Endothelial cell of umbilical vein (primary cell): ENCODE measurements around the gene CREB3. TPM values are rescaled to one million over a fixed set of nuclear protein-coding genes. Genes with fewer than 3 reads are reported as not detected.

Experiments
- BruUV-seq: library from RNA; stranded (reverse); fragments of 400-500 nt; replicated peaks from 2 replicates; lab custom pipeline; 2021; lab: Mats Ljungman, UMichigan
- CTCF ChIA-PET: fragments of 300-600, 350-600 bp; sonication (Branson Sonifier 250); formaldehyde crosslinking; loops from one replicate; lab custom pipeline; 2021; ENCODE audit warnings: antibody characterized with exemption, inconsistent platforms; lab: Charles Lee
- POLR2A ChIA-PET: fragments of 300-600, 350-600 bp; sonication (Branson Sonifier 250); formaldehyde crosslinking; loops from one replicate; lab custom pipeline; 2021; ENCODE audit warnings: antibody characterized with exemption, inconsistent platforms; lab: Charles Lee
- DNase-seq: peaks from one replicate; pipeline ENCODE4 v3.0.0-alpha.2; 2011; ENCODE audit warnings: low read depth, low spot score
- FAIRE-seq: peaks from 2 replicates; lab custom pipeline; 2011; peaks lifted over from hg19 to GRCh38; lab: Jason Lieb, UNC
- H2AFZ ChIP-seq: 2 replicates; pipeline ENCODE4 v1.6.0; 2012; ENCODE audit warnings: low read depth, low read length, control low read depth, inconsistent platforms
- H3K27ac ChIP-seq: 2 replicates; pipeline ENCODE4 v1.5.1; 2011; ENCODE audit warnings: low read depth, mild to moderate bottlenecking, control low read depth, low read length, moderate library complexity; ENCODE audit not compliant: insufficient read depth
- H3K27me3 ChIP-seq, 2 experiments: 2 replicates each; pipeline versions ENCODE4 v1.6.0 to v1.6.1; 2011; ENCODE audit warnings: low read length in 2 of 2, mixed read lengths in 1 of 2; ENCODE audit not compliant: control insufficient read depth in 2 of 2, insufficient read depth in 2 of 2
- H3K36me3 ChIP-seq, 2 experiments: 2 replicates in 1 of 2; 3 replicates in 1 of 2; pipeline ENCODE4 v1.5.1; 2011; ENCODE audit warnings: low read length in 2 of 2, mild to moderate bottlenecking in 1 of 2, moderate library complexity in 1 of 2; ENCODE audit not compliant: control insufficient read depth in 2 of 2, insufficient read depth in 2 of 2; ENCODE audit errors: extremely low read depth in 1 of 2
- H3K4me1 ChIP-seq: 3 replicates; pipeline ENCODE4 v1.5.1; 2011; ENCODE audit warnings: mild to moderate bottlenecking, low read length; ENCODE audit not compliant: control insufficient read depth, insufficient read depth; ENCODE audit errors: extremely low read depth
- H3K4me2 ChIP-seq: 2 replicates; pipeline ENCODE4 v1.6.1; 2011; ENCODE audit warnings: low read length, control low read depth, mixed read lengths; ENCODE audit not compliant: insufficient read depth
- H3K4me3 ChIP-seq, 3 experiments: fragments of 200-600 bp in 1 of 3; sonication (generic), shearing (Covaris generic) in 1 of 3; replicated peaks in 1 of 3; 2 replicates each; pipeline ENCODE4 v1.5.1; 2011 to 2016; ENCODE audit warnings: control low read depth in 3 of 3, low read length in 3 of 3, mild to moderate bottlenecking in 2 of 3, inconsistent platforms in 1 of 3, low read depth in 1 of 3, moderate library complexity in 1 of 3; ENCODE audit not compliant: insufficient read depth in 1 of 3
- H3K79me2 ChIP-seq: 2 replicates; pipeline ENCODE4 v1.6.0; 2012; ENCODE audit warnings: low read length, inconsistent platforms; ENCODE audit not compliant: control insufficient read depth, insufficient read depth
- H3K9ac ChIP-seq: replicated peaks from 2 replicates; pipeline ENCODE3; 2011; ENCODE audit warnings: low read length, control low read depth; ENCODE audit not compliant: insufficient read depth; ENCODE audit errors: extremely low read depth
- H3K9me1 ChIP-seq: replicated peaks from 3 replicates; pipeline ENCODE4 v1.6.0; 2011; ENCODE audit warnings: mild to moderate bottlenecking, low read length; ENCODE audit not compliant: control insufficient read depth, insufficient read depth; ENCODE audit errors: extremely low read depth
- H3K9me3 ChIP-seq: replicated peaks from 2 replicates; pipeline ENCODE4 v1.5.1; 2012; ENCODE audit warnings: low read length, inconsistent platforms; ENCODE audit not compliant: control insufficient read depth, insufficient read depth
- H4K20me1 ChIP-seq: replicated peaks from 2 replicates; pipeline ENCODE3; 2011; ENCODE audit warnings: mild to moderate bottlenecking, low read length; ENCODE audit not compliant: control insufficient read depth, insufficient read depth; ENCODE audit errors: extremely low read depth
- CTCF ChIP-seq, 2 donors: IDR thresholded peaks; 1 replicate in 1 of 2; 2 replicates in 1 of 2; pipeline ENCODE4 v1.5.1; 2011; ENCODE audit warnings: low read length in 2 of 2, mild to moderate bottlenecking in 2 of 2, moderate library complexity in 2 of 2, control low read depth in 1 of 2, inconsistent platforms in 1 of 2, low read depth in 1 of 2; ENCODE audit not compliant: insufficient read depth in 1 of 2; ENCODE audit errors: extremely low read depth in 1 of 2
- FOS ChIP-seq: IDR thresholded peaks from 2 replicates; pipeline ENCODE4 v1.6.1; 2011; ENCODE audit warnings: mild to moderate bottlenecking, low read length, moderate library complexity, borderline replicate concordance; ENCODE audit not compliant: insufficient read depth
- GATA2 ChIP-seq: IDR thresholded peaks from 2 replicates; pipeline ENCODE4 v1.7.0; 2011; ENCODE audit warnings: low read depth, mild to moderate bottlenecking, moderate library complexity, mixed read lengths, low read length; ENCODE audit not compliant: insufficient read length, insufficient read depth
- JUN ChIP-seq: IDR thresholded peaks from 2 replicates; pipeline ENCODE4 v1.6.1; 2011; ENCODE audit warnings: borderline replicate concordance, low read depth; ENCODE audit not compliant: insufficient read length, insufficient read depth
- MAX ChIP-seq: IDR thresholded peaks from 2 replicates; pipeline ENCODE4 v1.6.1; 2011; ENCODE audit not compliant: insufficient read depth, insufficient read length
- MYC ChIP-seq: IDR thresholded peaks from one replicate; pipeline ENCODE4 v1.6.1; 2011; ENCODE audit warnings: mild to moderate bottlenecking, low read depth, low read length
- POLR2A ChIP-seq: IDR thresholded peaks from 2 replicates; pipeline ENCODE4 v1.6.1; 2012; ENCODE audit warnings: low read depth, mild to moderate bottlenecking, control low read depth, low read length
- POLR2AphosphoS5 ChIP-seq: IDR thresholded peaks from 2 replicates; pipeline ENCODE4 v1.6.1; 2012; ENCODE audit warnings: low read depth, mild to moderate bottlenecking, control low read depth, low read length, moderate library complexity; ENCODE audit not compliant: insufficient read depth
- dilution Hi-C: fragments of 300-500 bp; cut with MboI; formaldehyde crosslinking; loops from one replicate; pipeline ENCODE4 v1.15.0; 2019; ENCODE audit warnings: low sequenced_read_pairs; ENCODE audit not compliant: extremely low pct_ligation_motif_present
- intact Hi-C: fragments of 100-400 bp; cut with micrococcal nuclease; formaldehyde crosslinking; loops from one replicate; pipeline ENCODE4 v1.10.0; 2022
- polyA plus RNA-seq, 4 experiments: library from polyadenylated mRNA; depleted of rRNA in 3 of 4; stranded (reverse) in 3 of 4; unstranded in 1 of 4; fragments of >200 nt; gene quantifications; 2 replicates each; pipeline versions ENCODE4 v1.2.1 to v1.2.3, GENCODE V29; 2011 to 2012; ENCODE audit warnings: missing spikeins in 1 of 4
- total RNA-seq: library from RNA; stranded (reverse); gene quantifications from 2 replicates; pipeline ENCODE4 v1.2.3, GENCODE V29; 2021

Gene CREB3
- total and polyA plus RNA-seq, 2 donors (not counting 3 experiments of a cell fraction or from before 2014, with no cell fraction given), result 39.8 to 52.1 TPM

DNA sequence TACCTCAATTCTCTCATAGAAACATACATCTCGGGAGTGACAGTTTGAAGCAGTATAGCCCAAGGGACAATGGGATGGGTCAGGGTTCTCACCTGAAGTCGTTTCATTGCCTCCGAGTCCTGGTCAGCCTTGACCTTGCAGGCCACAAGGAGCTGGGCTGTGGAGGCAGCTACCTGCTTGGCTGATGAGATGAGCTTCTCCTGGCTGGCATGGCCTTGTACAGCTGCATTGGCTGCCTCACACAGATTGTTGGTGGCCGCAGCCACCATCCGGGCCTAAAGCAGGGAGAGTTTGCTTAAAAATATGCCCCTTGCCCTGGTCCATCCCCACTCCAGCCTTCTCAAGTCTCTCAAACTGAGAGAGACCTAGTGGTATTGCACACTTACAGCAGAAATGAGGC, 34.2 kb upstream of the CREB3 start:
- FAIRE-seq (no peak), DNase-seq (no peak)
- H3K4me3 ChIP-seq, result no peak overlapping the region
- no peak overlapping the region for H3K4me2 ChIP-seq
- no peaks in the 10 kb centered on the region for H3K27me3 ChIP-seq
- CTCF ChIA-PET, result interaction anchor here (1.2 to 13.5 kb wide), 5 partner anchors 9 to 37 kb away, joined by 7 to 227 read pairs (median 16); partner anchors contain the start of genes ARHGEF39, CCDC107 and RMRP
- no peak overlapping the region for H3K9ac ChIP-seq
- peaks cover 46 to 65% of the 10 kb centered on the region in 2 experiments for H3K36me3 ChIP-seq
- no peaks in the 10 kb centered on the region for H4K20me1 ChIP-seq
- H3K9me3 ChIP-seq, result no peaks in the 10 kb centered on the region
- H3K9me1 ChIP-seq, result no peaks in the 10 kb centered on the region
- BruUV-seq, result no TSS peak
- H3K27ac ChIP-seq, result no peak overlapping the region
- POLR2A ChIA-PET, result no interaction called here
- dilution Hi-C loops, result no loop called here
- TF ChIP-seq GATA2 (no peak), FOS (no peak), MYC (no peak), POLR2A (no peak), MAX (no peak), JUN (no peak), POLR2AphosphoS5 (no peak), CTCF (IDR thresholded peaks at IDR 0.05; ENCODE audit: extremely low read depth in 1 of 2, insufficient read depth in 1 of 2, low read depth in 1 of 2, low read length in 2 of 2) (no peak)
- H3K79me2 ChIP-seq, result no peaks in the 10 kb centered on the region
- intact Hi-C loops, result no loop called here
- H3K4me1 ChIP-seq, result no peaks in the 10 kb centered on the region
- no peak overlapping the region for H2AFZ ChIP-seq
